HG03175 (cell line): Measurements from ENCODE around the gene AFF1.
"Not testable (repeated sequence)": the region's sequence is repeated elsewhere in the genome, so short reads cannot be mapped to it uniquely, and the experiment has no call there.

Experiments used
- ATAC-seq: cut with Tn5 transposase; IDR thresholded peaks from one replicate; pipeline ENCODE4 v1.9.1; 2021; ENCODE audit warnings: mild to moderate bottlenecking, moderate library complexity; ENCODE audit not compliant: unreplicated experiment

AFF1 gene

DNA sequence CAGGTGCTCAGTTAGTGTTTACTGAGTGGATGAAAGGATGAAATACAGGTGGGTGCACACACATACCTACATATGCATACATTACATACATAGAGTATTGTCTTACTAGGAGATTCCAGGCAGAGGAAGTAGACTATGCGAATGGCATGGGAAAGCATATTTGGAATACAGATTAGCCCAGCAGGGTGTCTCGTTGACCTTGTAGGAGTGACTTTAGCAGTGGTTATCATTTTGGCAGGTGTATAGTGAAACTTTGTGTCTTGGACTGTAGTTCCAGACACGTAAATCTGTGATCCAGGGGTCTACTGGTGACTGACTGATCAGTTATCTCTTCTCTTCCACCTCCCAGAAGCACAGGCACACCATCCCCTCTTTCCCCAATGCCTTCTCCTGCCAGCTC lies 199.3 kb downstream of the AFF1 start:
- no peak for ATAC-seq

DNA sequence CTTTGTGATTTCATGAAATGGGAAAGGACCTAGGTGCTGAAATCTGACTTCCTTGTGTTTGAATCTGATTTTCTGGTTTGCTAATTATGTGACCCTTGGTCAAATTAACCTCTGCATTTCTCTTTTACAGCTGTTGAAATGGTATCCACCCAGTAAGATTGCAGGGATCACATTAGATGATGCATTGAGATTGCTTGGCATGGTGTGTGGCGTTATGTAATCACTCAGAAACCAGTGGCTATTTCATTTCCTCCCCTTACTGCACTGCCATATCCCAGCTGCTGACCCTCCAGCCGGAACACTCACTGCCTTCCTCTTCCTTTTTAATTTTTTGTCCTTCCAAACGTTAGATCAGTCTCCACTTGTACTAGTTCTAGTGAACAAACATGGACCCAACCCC lies 206.6 kb downstream of the AFF1 start:
- no peak for ATAC-seq

DNA sequence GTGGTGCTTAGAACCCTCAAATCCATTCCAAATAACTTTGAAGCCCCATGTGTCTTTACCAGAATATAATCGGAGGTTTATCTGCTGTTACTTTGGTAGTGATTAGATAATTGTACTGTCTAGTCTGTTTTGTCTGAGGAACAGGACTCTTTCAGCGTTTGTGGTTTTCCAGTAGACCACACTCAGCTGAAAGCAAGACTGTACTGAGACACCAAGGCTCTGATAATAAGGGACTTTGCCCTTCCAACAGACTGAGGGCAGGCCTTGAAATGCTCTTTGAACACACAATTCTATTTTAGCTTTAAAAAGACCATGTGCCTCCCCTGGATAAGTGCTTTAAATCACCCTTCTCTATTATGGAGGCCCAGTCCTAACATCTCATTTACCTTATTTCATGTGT lies 209.5 kb downstream of the AFF1 start:
- no peak for ATAC-seq

DNA sequence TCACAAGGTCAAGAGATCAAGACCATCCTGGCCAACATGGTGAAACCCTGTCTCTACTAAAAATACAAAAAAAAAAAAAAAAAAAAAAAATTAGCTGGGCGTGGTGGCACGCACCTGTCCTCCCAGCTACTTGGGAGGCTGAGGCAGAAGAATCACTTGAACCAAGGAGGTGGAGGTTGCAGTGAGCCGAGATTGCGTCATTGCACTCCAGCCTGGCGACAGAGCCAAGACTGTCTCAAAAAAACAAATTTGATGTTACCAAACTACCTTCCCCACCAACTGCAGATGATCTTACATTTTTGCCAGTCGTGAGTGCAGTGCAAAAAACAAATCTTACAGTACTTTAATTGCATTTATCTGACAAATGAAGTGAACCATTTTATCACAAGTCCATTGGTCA lies 211.1 kb downstream of the AFF1 start:
- ATAC-seq, result not testable (repeated sequence)

DNA sequence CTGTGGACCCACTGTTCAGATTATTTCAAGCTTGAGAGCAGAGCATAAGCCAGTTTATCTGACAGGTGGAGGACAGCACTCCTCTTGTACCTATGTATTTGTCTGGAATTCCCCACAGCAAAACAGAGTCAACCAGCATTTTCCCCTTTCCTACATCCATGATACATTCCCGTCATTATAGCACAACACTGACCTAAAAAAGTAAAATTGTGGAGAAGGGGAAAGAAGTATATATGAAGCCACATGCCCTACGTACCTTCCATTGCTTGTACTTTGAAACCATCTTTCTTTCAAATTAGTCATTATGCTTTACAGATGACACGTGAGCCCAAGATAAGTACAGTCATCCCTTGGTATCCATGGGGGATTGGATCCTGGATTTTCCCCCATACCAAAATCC lies 212.3 kb downstream of the AFF1 start:
- no peak for ATAC-seq

DNA sequence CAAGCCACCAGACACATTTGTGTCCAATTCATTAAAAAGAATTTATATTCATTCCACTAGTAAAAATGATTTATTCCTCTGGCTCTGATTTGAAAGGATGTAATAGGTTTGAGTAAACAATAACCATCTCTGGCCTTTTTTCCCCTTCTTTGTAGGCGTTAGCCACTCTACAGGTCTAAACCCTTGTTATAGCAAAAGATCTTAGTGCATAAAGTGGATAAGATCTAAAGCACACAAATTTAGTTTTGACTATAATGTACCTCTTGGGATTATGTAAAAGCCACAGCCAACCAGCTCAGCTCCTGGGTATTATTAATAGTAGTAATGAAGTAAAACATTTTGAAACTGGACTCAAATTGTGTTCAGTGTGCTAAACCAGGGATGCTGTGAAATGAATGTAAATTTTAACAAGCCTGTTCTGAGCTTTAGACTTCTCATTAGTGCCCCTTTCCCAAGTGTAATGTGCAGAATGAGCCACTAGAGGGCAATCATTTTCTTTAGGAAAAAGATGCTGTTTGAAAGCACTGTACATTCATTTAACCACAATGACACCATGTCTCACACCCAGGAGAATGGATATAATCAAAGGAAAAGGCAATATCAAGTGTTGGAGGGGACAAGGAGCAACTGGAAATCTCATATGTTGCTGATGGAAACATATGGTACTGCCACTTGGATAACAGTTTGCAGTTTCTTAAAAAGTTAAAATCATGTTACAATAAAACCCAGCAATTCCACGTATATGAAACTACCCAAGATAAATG lies 215.9 kb downstream of the AFF1 start:
- ATAC-seq, result peak; percentile 64

DNA sequence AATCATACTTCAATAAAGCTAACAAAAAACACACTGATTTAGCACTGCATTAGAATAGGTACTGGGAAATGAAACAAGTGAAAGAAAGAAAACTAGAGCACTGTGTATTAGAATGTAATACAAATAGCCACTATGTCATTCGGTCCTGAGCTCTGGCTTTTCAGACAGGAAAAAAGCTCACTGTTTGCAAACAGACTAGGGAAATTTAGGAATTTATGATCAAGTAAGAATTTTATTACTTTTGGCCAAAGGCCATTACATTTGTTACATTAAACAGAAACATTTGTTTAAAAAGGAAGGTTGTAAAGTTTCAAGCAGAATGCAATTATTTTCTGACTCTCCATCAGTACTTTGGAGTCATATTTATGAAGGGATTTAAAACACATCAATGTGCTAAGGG lies 216.9 kb downstream of the AFF1 start:
- no peak for ATAC-seq

DNA sequence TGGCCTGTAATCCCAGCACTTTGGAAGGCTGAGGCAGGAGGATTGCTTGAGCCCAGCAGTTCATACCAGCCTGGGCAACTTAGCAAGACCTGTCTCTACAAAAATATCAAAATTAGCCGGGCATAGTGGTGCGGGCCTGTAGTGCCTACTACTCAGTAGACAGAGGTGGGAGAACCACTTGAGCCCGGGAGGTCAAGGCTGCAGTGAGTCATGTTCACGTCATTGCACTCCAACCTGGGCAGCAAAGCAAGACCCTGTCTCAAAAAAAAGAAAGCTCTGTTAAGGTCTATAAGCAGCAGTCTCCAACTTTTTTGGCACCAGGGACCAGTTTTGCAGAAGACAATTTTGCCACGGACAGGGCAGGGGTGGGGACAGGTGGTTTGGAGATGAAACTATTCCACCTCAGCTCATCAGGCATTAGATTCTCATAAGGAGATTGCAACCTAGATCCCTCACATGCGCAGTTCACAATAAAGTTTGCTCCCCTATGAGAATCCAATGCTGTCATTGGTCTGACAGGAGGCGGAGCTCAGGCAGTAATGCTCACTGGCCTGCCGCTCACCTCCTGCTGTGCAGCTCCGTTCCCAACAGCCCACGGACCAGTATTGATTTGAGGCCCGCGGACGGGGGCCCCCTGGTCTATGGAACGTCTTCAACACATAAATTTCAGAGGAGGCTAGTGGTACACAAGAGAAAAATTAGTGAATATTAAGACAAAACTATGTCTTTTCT lies 217.7 kb downstream of the AFF1 start:
- no peak for ATAC-seq

DNA sequence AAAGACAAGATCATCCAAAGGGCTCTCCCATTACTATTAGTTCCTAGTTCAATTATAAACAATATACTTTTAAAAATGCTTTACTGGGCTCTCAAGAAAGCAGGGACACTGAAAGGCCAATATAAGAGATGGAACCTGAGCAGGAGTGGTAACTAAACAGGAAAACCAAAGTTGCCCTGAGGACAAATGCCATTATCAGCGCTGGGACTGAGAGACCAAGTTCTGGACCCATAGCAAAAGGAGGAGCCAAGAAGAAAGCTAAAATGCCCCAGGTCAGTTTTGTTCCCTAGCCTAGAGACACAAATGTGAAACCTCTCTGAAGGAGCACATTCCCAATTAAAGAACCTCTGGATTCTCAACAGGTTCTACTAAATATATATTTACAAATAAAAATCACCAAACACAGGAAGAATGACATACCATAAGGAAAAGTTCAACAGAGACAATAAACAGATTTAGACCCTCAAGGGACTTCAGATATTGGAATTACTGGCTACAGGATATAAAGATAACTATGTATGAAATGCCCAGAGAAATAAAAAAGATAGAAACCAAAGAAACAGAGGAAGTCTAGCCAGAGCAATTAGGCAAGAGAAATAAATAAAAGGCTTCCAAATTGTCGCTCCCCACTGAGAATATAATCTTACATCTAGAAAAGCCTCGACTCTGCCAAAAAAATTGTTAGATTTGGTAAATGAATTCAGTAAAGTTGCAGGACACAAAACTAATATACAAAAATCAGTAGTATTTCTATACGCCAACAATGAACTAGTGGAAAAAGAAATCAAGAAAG lies 218.5 kb downstream of the AFF1 start:
- ATAC-seq, result no peak

DNA sequence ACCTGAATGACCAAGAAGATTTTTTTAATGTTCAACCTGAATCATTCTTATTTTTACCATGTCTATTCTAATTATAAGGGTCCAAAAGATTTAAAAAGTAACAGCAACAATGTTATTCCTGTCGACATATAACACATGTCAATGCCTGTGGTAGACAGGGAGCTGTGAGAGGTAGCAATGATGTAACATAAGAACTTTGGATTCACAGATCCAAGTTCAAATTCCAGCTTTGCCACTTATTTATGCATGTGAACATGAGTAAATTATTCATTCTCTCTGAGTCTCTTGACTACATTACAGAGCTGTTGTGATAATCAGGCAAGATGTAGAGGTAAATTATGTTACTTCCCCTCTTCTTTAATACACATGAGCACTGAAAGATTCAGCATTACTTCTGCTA lies 231.1 kb downstream of the AFF1 start:
- ATAC-seq, result no peak

DNA sequence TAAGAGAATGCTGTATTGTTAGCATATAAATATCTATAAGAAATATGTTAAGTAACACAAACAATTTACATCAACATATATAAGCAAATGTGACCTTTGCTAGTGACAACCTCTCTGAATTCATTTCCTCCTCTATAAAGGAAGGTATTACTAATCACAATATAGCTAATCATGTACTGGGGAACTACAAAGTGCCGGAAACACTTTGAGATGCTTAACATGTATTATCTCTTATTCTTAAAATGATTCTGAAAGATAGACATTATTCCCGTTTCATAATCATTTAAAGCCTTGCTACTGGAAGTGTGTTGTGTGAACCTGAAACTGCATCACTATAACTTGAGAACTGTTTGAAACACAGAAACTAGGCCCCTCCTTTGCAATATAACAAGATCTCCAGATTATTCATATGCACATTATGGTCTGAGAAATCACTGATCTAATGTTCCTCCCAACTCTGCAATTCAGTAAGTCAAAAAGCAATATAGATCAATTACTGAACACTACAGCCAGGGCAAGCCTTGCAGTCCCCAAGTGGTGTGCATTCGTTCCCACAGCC lies 231.6 kb downstream of the AFF1 start:
- no peak for ATAC-seq

DNA sequence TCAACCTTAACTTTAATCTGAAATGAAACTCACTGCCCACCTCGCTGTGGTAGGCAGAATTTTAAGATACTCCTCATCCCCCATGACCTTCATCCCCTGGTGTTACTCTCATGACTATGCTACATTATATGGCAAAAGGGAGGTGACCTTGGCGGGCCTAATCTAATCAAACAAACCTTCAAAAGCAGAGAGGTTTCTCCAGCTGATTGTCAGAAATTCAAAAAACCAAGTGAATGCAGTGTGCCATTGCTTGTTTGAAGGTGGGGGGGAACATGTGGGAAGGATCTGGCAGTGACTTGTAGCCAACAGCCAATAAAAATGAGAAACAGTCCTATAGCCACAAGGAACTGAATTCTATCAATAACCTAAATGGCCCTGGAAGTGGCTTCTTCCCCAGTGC lies 237.1 kb downstream of the AFF1 start:
- ATAC-seq, result no peak

DNA sequence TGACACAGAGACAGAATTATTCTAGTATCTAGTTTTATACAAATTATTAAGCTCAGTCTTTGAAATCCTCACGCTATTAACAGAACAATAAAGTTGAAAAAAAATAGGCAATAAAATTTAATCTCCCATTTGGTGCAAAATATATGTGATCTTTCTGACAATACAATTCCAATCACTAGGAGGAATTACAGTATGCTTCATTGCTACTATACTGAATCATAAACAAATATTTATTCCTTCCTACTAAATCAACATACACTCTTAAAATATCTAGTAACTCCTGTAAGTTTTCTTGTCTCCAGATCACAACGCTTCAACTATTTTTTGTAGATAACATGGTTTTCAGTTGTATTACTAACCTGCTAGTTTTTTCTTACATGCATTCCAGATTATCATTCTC lies 239.9 kb downstream of the AFF1 start:
- ATAC-seq, result no peak

DNA sequence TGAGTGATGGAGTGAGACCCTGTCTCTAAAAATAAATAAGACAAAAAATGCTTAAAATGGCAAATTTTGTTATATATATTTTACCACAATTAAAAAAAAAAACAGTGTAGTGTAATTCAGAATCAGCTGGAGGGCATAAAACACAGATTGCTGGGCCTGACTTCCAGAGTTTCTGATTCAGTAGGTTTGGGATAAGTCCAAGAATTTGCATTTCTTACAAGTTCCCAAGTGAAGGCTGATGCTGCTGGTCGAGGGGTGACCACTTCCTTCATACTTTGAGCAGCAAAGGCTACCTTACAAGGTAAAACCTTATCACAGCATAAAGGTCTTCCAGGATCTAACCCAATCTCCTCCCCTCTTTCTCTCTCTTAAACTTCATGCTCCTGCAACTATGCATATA lies 244.9 kb downstream of the AFF1 start:
- no peak for ATAC-seq

DNA sequence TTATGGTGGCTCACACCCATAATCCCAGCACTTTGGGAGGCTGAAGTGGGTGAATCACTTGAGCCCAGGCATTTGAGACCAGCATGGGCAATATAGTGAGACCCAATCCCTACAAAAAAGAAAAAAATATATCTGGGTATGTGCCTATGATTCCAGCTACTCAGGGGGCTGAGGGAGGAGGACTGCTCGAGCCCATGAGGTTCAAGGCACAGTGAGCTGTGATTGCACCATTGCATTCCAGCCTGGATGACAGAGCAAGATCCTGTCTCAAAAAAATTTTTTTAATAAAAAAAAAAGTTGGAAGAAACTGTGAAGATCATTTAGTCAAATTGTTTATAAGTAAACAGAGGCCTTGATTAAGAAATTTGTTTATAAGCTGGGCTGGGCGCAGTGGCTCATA lies 246.0 kb downstream of the AFF1 start:
- ATAC-seq, result no peak

DNA sequence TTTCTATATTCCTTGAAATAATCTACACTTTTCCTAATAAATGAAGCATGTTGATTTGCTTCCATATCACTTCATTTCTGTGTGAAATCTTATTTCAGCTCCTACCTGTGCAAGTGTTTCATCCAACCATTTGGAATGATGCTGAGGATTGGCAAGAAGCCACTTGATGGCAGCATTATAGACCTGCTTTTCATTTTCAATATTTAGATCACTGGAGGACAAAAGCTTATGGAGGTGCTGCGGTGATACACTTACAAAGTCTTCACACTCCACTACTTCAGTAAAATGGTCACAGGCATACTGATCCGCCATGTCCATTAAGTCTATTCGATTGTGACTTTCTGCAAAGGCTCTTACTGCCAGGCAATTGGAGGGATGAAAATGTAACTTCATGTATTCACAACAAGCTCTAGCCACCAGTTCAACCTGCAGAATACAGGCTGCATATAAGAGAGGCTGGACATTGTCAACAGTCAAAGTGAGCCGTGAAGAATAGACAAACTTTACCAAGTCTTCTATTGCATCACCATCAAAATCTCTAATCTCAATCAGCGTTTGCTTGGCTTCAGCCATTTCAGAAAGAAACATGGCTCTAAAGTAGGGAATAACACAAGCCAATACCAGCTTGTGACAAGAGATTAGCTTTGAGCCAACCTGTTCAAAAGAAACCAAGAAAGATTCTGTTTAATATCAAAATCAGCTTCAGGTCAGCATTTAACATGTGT lies 250.5 kb downstream of the AFF1 start:
- no peak for ATAC-seq

DNA sequence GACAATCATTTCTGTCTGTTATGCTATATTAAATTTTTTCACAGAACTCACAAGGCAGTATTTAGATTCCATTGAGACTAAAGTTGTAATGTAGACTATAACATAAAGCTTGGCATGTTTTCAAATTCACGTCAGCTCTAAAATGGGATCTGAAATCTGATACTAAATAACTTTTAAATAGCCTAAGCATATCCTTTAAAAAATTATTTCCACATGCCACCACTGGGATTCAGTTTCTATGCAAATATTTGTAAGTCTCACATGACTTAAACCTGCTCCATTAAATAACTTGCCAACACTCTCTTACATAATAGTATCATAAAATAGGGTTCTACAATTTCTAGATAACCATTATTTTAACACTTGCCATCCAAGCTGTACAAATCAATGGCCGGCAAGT lies 253.2 kb downstream of the AFF1 start:
- ATAC-seq, result no peak

DNA sequence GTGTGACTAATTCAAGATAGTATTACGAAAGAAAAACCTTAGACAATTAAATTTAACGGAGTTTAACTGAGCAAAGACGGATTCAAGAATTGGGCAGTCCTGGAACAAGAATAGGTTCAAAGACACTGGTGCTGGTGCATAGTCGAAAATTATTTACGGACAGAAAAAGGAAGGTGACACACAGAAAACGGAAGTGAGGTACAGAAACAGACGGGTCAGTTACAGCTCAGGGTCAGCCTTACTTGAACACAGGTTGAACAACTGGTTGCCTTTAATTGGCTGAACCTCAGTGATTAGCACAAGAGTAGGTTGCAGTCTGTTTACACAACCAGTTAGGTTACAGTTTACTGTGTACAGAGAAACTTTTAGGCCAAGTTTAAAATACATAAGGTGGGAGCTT lies 254.1 kb downstream of the AFF1 start:
- ATAC-seq, result no peak
